K562 (cell line): ENCODE measurements around the gene LIF. TPM values are rescaled to one million over a fixed set of nuclear protein-coding genes. Genes with fewer than 3 reads are reported as not detected.

Experiments
- CHCHD3 ChIP-seq: fragments of 250-450 bp; sonication (Bioruptor Pico); IDR thresholded peaks from 2 replicates; pipeline ENCODE4 v2.1.2; 2022; ENCODE audit warnings: mild to moderate bottlenecking
- HSF4 ChIP-seq: fragments of 250-450 bp; sonication (Bioruptor Pico); IDR thresholded peaks from 2 replicates; pipeline ENCODE4 v2.1.2; 2022; ENCODE audit warnings: mild to moderate bottlenecking, moderate library complexity, borderline replicate concordance
- MYC ChIP-seq, 2 experiments: fragments of 250-450 bp in 1 of 2; sonication (Bioruptor Pico) in 1 of 2; IDR thresholded peaks; 2 replicates each; pipeline versions ENCODE4 v1.5.1 to v1.6.1; 2012 to 2021; ENCODE audit warnings: low read depth in 2 of 2, borderline replicate concordance in 1 of 2, improper control_type of control experiment in 1 of 2, low read length in 1 of 2, mild to moderate bottlenecking in 1 of 2, moderate library complexity in 1 of 2
- NR1H2 ChIP-seq: sonication (generic); formaldehyde crosslinking; IDR thresholded peaks from 2 replicates; pipeline ENCODE4 v1.4.0; 2020; ENCODE audit warnings: mild to moderate bottlenecking, missing genetic modification reagents
- POLR2AphosphoS5 ChIP-seq: IDR thresholded peaks from 2 replicates; pipeline ENCODE4 v1.6.1; 2011; ENCODE audit warnings: mild to moderate bottlenecking, low read depth, low read length, moderate library complexity; ENCODE audit not compliant: control insufficient read depth, insufficient read depth
- PTBP1 ChIP-seq: fragments of 200-400 bp; formaldehyde crosslinking; IDR thresholded peaks from 2 replicates; pipeline ENCODE4 v1.6.1; 2017; ENCODE audit warnings: low read depth, low read length
- PTTG1 ChIP-seq: fragments of 450-650 bp; IDR thresholded peaks from 2 replicates; pipeline ENCODE4 v1.6.1; 2016; ENCODE audit warnings: low read depth, mild to moderate bottlenecking, missing genetic modification characterization, missing compliant biosample characterization
- ZBTB8A ChIP-seq: fragments of 450-650 bp; IDR thresholded peaks from 2 replicates; pipeline ENCODE4 v1.6.1; 2018; ENCODE audit warnings: mild to moderate bottlenecking, moderate library complexity; ENCODE audit not compliant: partially characterized antibody
- ZNF717 ChIP-seq: fragments of 250-450 bp; sonication (Bioruptor Pico); IDR thresholded peaks from 2 replicates; pipeline ENCODE4 v1.5.0; 2021
- ZNF79 ChIP-seq: fragments of 250-450 bp; sonication (Bioruptor Pico); IDR thresholded peaks from 2 replicates; pipeline ENCODE4 v1.4.0; 2020; ENCODE audit warnings: low read depth, mild to moderate bottlenecking, moderate library complexity
- polyA plus RNA-seq, 8 experiments: library from polyadenylated mRNA; depleted of rRNA in 4 of 8; stranded (reverse) in 5 of 8; unstranded in 3 of 8; fragments of >200 nt; fragmentation: Nextera tagmentation in 2 of 8; fragmentation: Illumina TruSeq in 1 of 8; extraction: Ambion mirVana in 2 of 8; extraction: Trizol in 1 of 8; gene quantifications; 2 replicates each; pipeline versions ENCODE4 v1.2.1 to v1.2.3, GENCODE V29; 2011 to 2014; ENCODE audit warnings: inconsistent platforms in 1 of 8, missing spikeins in 1 of 8
- total RNA-seq, 7 experiments: library from RNA; depleted of rRNA in 6 of 7; stranded (reverse); fragments of >200 nt in 6 of 7; fragmentation: Illumina TruSeq in 2 of 7; extraction: Trizol in 2 of 7; gene quantifications; 2 replicates each; pipeline versions ENCODE4 v1.2.1 to v1.2.3, GENCODE V29; 2011 to 2021; ENCODE audit warnings: low replicate concordance in 1 of 7
- TF ChIP-seq, protein P1 (sequence below): fragments of 250-450 bp; sonication (Bioruptor Pico); IDR thresholded peaks from 2 replicates; pipeline ENCODE4 v1.8.0; 2022; ENCODE audit warnings: inconsistent platforms, mild to moderate bottlenecking, moderate library complexity, borderline replicate concordance
- TF ChIP-seq, protein P2 (sequence below): fragments of 250-450 bp; sonication (Bioruptor Pico); IDR thresholded peaks from 2 replicates; pipeline ENCODE4 v1.4.0; 2020; ENCODE audit warnings: mild to moderate bottlenecking, moderate library complexity, borderline replicate concordance
- TF ChIP-seq, protein P3 (sequence below): fragments of 250-450 bp; sonication (Bioruptor Pico); IDR thresholded peaks from 2 replicates; pipeline ENCODE4 v1.4.0; 2020

LIF gene
- total and polyA plus RNA-seq, 9 of the 15 experiments (the other 6 are each of a cell fraction or from before 2014, with no cell fraction given) = 0.05 to 0.39 (median 0.18) TPM; not detected in 3

DNA sequence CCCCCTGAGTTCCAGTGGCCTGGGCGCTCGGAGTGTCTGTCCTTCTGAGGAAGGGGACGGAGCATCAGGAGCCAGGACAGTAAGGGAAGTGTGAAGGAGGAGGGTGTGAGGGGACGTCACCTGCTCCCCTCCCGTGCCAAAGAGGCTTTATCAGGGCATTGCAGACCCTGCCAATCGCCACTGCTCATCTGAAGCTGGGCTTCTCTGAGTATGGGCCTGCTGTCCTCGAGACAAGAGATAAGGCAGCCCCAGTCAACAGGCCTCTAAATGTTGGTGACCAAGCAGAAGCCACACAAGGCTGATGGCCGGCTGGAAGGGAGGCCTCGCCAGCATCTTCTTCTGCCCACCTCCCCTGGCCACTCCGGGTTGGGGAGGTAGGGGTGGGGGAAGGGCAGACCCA, 29.8 kb downstream of the LIF start (continued):
- TF ChIP-seq, protein P1, sequence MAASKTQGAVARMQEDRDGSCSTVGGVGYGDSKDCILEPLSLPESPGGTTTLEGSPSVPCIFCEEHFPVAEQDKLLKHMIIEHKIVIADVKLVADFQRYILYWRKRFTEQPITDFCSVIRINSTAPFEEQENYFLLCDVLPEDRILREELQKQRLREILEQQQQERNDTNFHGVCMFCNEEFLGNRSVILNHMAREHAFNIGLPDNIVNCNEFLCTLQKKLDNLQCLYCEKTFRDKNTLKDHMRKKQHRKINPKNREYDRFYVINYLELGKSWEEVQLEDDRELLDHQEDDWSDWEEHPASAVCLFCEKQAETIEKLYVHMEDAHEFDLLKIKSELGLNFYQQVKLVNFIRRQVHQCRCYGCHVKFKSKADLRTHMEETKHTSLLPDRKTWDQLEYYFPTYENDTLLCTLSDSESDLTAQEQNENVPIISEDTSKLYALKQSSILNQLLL (CRISPR knock-in tag) = no peak
- TF ChIP-seq, protein P2, sequence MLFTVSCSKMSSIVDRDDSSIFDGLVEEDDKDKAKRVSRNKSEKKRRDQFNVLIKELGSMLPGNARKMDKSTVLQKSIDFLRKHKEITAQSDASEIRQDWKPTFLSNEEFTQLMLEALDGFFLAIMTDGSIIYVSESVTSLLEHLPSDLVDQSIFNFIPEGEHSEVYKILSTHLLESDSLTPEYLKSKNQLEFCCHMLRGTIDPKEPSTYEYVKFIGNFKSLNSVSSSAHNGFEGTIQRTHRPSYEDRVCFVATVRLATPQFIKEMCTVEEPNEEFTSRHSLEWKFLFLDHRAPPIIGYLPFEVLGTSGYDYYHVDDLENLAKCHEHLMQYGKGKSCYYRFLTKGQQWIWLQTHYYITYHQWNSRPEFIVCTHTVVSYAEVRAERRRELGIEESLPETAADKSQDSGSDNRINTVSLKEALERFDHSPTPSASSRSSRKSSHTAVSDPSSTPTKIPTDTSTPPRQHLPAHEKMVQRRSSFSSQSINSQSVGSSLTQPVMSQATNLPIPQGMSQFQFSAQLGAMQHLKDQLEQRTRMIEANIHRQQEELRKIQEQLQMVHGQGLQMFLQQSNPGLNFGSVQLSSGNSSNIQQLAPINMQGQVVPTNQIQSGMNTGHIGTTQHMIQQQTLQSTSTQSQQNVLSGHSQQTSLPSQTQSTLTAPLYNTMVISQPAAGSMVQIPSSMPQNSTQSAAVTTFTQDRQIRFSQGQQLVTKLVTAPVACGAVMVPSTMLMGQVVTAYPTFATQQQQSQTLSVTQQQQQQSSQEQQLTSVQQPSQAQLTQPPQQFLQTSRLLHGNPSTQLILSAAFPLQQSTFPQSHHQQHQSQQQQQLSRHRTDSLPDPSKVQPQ (CRISPR knock-in tag) = no peak
- TF ChIP-seq ZNF717 (no peak), PTBP1 (no peak), ZNF79 (no peak), NR1H2 (CRISPR knock-in tag) (no peak), PTTG1 (tag) (no peak), HSF4 (no peak), MYC (IDR thresholded peaks at IDR 0.05; ENCODE audit: low read depth, low read length) (peak; percentile 46), MYC (CRISPR knock-in tag; IDR thresholded peaks at IDR 0.05; ENCODE audit: borderline replicate concordance, low read depth) (no peak), ZBTB8A (no peak), CHCHD3 (CRISPR knock-in tag) (no peak), POLR2AphosphoS5 (peak; percentile 97)
- TF ChIP-seq, protein P3, sequence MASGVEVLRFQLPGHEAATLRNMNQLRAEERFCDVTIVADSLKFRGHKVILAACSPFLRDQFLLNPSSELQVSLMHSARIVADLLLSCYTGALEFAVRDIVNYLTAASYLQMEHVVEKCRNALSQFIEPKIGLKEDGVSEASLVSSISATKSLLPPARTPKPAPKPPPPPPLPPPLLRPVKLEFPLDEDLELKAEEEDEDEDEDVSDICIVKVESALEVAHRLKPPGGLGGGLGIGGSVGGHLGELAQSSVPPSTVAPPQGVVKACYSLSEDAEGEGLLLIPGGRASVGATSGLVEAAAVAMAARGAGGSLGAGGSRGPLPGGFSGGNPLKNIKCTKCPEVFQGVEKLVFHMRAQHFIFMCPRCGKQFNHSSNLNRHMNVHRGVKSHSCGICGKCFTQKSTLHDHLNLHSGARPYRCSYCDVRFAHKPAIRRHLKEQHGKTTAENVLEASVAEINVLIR (CRISPR knock-in tag) = peak; percentile 37; the same call in 1 of the 2 replicates
